Right kidney (tissue), 1 donor: Measurements from ENCODE around the gene JMJD7.

Source experiments
- DNase-seq: peaks from one replicate; pipeline ENCODE4 v3.0.0-alpha.2; 2016

The JMJD7 gene

GRCh38 chr15:41798607-41799487 is 29.0 kb upstream of the JMJD7 start:
- no peak for DNase-seq

- DNase-seq = no peak
These were observed 28.4 kb upstream of the JMJD7 start for GRCh38 chr15:41799488-41799805.

- no peak for DNase-seq
These were observed 26.7 kb upstream of the JMJD7 start for GRCh38 chr15:41801185-41801584.

GRCh38 chr15:41801850-41802455 is 25.9 kb upstream of the JMJD7 start:
- no peak for DNase-seq

DNA sequence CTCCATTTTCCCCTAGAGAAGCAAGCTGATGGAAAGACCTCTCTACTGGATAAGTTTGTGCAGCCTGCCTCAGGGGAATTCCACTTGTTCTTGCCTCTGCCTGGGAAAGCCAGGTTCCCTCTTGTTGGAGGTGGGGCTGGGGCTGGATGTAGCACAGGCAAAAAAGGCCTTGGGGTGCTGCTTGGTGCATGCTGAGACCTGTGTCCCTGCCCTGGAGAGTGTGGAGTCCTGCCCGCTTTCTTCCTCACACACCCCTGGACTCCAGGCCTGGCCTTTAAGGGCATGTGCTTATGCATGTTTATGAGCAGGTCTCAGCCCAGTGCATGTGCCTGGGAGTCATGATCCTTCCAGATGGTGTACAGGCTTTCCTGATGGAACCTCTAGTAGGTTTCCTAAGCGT is 23.5 kb upstream of the JMJD7 start:
- DNase-seq = no peak

GRCh38 chr15:41804916-41805666 is 22.8 kb upstream of the JMJD7 start:
- DNase-seq = no peak

DNA sequence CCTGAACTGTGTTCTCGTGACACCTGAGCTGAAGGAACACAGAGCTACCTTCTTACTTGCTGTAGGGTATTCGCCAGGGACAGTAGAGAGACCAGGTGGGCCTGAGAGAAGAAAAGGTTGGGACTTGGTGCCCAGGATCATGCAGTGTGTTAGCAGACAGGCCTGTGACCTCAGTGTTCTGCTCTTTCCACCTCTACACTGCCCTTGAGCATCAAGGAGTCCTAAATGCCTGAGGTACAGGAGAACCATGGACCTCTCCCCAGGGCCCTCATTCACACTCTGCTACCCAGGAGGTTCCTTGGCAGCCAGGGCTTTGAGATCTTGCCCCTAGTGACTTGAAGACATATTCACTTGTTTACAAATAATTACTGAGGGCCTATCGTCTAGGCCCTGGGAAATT is 22.2 kb upstream of the JMJD7 start:
- DNase-seq = no peak

- no peak for DNase-seq
These were observed 21.4 kb upstream of the JMJD7 start for GRCh38 chr15:41806291-41807181.

DNA sequence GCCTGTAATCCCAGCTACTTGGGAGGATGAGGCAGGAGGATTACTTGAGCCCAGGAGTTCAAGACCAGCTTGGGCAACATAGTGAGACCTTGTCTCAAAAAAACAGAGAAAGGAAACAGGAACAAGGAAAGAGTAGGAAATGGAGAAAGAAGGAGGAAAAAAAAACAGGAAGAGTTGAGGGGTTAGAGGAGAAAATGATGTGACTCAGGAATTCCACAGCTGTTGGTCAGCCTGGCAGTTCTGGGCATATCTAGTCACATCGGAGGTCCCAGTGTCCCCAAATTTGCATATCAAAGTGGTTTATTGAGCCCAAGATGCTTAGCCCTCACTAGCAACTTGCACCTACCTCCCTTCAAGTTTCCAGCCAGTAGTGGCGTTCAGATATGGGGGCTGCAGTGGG is 18.8 kb upstream of the JMJD7 start:
- no peak for DNase-seq

GRCh38 chr15:41809526-41810220 is 18.2 kb upstream of the JMJD7 start:
- no peak for DNase-seq

DNA sequence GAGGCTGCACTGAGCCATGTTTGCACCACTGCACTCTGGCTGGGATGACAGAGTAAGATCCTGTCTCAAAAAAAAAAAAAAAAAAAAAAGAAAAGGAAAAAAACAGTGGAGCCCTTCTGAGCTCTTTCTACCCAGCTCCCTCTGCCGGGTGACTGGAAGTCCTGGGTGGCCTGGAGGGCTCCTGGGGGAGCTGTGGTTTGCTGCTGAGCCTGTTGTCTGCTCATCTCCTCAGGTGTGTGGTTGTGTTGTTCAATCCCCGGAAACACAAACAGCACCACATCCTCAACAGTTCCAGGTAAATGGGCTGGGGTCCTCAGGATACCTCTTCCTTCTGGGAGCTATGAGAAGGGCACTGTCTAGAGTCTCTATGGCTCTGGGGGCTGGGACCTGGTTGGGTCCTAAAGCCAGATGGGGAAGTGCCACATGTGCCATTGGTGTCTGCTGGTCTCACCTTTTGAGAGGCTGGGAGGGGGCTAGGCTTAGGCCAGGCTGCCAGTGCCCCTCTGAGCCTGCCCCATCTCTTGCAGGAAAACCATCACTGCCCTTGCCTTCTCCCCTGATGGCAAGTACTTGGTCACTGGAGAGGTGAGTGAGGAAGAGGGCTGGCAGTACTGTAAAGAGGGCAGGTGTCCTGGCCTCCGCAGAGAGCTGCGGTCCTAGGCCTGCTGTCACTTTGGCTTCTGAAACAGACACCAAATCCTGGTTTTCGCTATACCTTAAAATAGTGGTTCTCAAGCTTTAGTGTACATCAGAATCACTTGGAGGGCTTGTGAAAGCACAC is 17.1 kb upstream of the JMJD7 start:
- no peak for DNase-seq

DNA sequence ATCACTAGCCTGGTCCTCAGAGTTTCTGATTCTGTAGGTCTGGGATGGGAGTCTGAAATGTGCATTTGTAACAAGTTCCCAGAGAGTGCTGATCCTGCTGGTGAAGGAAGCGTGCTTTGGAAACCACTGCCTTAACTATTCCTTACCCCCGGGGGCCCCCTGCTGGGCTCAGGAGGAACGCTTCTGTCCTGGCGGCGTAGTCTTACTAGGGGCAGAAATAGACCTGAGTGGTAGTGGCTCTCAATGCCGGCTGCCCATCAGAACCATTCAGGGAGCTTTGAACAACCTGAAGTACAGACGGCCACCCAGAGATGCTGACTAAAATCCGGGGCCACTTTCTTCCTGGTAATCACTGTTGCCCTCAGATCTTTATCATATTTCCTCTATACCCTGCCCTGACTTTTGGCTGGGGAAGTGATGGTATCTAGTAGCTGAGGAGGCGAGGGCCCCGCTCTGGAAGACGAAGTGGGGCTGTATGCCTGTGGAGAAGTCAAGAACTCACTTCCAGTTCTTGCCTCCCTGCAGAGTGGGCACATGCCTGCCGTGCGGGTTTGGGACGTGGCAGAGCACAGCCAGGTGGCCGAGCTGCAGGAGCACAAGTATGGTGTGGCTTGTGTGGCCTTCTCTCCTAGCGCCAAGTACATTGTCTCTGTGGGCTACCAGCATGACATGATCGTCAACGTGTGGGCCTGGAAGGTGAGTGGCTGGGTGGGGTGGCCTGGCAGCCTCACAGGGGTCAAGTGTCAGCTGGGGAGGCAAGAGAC is 16.3 kb upstream of the JMJD7 start:
- peak; percentile 53 for DNase-seq

- no peak for DNase-seq
These were observed 15.0 kb upstream of the JMJD7 start for GRCh38 chr15:41812820-41813375.

DNA sequence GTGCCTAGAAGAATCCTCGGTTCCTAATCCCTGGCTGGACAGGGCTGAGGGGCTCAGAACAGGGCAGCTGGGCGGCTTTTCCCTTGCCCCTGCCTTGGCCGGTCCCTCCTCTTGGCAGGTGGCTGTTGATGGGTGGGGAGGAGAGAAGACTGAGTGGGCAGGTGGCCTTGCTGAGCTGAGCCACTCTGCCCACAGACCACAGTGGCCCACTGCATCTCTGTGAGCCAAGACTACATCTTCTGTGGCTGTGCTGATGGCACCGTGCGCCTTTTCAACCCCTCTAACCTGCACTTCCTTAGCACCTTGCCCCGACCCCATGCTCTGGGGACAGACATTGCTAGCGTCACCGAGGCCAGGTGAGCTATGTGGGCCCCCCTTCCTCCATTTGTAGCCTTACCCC is 14.5 kb upstream of the JMJD7 start:
- DNase-seq = no peak

DNA sequence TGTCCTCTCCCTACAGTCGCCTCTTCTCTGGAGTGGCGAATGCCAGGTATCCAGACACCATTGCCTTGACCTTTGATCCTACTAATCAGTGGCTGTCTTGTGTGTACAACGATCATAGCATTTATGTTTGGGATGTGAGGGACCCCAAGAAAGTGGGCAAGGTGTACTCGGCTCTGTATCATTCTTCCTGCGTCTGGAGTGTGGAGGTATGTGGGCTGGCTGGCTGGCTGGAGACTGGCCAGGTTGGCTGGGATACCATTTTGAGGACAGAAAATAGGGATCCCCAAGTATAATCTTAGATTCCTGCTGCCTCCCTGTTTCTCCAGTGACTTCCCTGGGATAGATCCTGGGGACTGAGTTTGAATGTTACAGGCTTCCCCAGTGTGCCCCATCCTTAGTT is 13.4 kb upstream of the JMJD7 start:
- DNase-seq = no peak

- DNase-seq = no peak
These were observed 11.1 kb upstream of the JMJD7 start for GRCh38 chr15:41816788-41817187.

DNA sequence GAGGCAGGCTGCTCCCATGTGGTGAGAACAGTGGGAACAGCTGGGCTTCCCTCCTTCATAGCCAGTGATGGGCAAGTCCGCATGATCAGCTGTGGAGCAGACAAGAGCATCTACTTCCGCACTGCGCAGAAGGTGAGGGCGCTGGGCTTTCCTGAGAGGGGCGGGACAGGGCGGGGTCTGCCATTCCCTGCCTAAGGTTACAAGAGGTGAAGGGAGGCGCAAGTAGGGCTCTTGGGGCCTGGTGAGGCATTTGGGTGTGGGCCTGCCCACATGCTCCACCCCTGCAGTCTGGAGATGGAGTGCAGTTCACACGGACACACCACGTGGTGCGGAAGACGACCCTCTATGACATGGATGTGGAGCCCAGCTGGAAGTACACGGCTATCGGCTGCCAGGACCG is 10.6 kb upstream of the JMJD7 start:
- DNase-seq = no peak

DNA sequence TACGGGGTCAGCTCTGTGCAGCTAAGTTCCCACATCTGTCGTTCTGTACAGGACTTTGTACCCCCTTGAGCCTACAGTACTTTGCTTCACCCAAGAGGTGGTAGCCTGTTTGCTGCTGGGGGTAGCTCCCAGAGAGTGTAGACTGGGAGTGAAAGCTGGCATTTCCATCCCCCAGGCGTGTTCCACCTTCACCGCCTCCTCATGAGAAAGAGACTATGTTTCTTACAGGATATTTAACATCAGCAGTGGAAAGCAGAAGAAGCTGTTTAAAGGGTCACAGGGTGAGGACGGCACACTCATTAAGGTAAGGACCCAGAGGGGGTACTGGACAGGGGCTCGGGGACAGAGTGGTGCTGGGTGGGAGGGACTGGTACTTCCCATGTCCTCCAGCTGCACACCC is 10.1 kb upstream of the JMJD7 start:
- DNase-seq = no peak

GRCh38 chr15:41819455-41820050 is 8.3 kb upstream of the JMJD7 start:
- no peak for DNase-seq
